K562 (cell line): ENCODE data around the gene PNPLA7. TPM values are rescaled to one million over a fixed set of nuclear protein-coding genes. Genes with fewer than 3 reads are reported as not detected.

Experiments
- ATAC-seq: fragments of 200-7000 bp; cut with Tn5 transposase; 3 replicates; pipeline ENCODE4 v1.9.1; 2020; ENCODE audit warnings: moderate library complexity
- BruUV-seq: library from RNA; stranded (reverse); fragments of 400-500 nt; replicated peaks from 2 replicates; lab custom pipeline; 2021; lab: Mats Ljungman, UMichigan
- CTCF ChIA-PET: fragments of 300-600 bp; formaldehyde crosslinking; extraction: SDS; loops from one replicate; lab custom pipeline; 2021; ENCODE audit warnings: low intra/inter-chr PET ratio; lab: Yijun Ruan, JAX
- POLR2A ChIA-PET: fragments of 300-600, 350-650 bp; sonication (Branson Sonifier 250); formaldehyde crosslinking; extraction: SDS; loops from one replicate; lab custom pipeline; 2021; ENCODE audit warnings: antibody characterized with exemption, inconsistent platforms; lab: Yijun Ruan, JAX
- DNase-seq, 4 experiments: peaks; one replicate each; pipeline versions ENCODE4 v3.0.0 to v3.0.0-alpha.2; 2011 to 2018; ENCODE audit warnings: low spot score in 3 of 4, mixed read lengths in 3 of 4; ENCODE audit errors: extremely low read depth in 1 of 4
- FAIRE-seq: peaks from 2 replicates; lab custom pipeline; 2011; peaks lifted over from hg19 to GRCh38; lab: Jason Lieb, UNC
- H2AFZ ChIP-seq: 2 replicates; pipeline ENCODE4 v1.6.0; 2011; ENCODE audit warnings: low read depth, low read length, control low read depth, inconsistent platforms
- H3K27ac ChIP-seq: fragments of 200-600 bp; 3 replicates; pipeline ENCODE4 v1.8.0; 2011; ENCODE audit warnings: low read depth, mild to moderate bottlenecking, control low read depth, inconsistent platforms, low read length, moderate library complexity, mixed read lengths; ENCODE audit errors: extremely low read depth
- H3K27me3 ChIP-seq, 2 experiments: fragments of 300-600 bp in 1 of 2; 2 replicates in 1 of 2; 3 replicates in 1 of 2; pipeline versions ENCODE4 v1.6.0 to v1.8.0; 2011; ENCODE audit warnings: inconsistent platforms in 2 of 2, low read length in 2 of 2, mild to moderate bottlenecking in 1 of 2, mixed read lengths in 1 of 2, moderate library complexity in 1 of 2; ENCODE audit not compliant: control insufficient read depth in 2 of 2, insufficient read depth in 2 of 2
- H3K36me3 ChIP-seq: fragments of 300-600 bp; 3 replicates; pipeline ENCODE4 v1.8.0; 2011; ENCODE audit warnings: mild to moderate bottlenecking, low read length, inconsistent platforms; ENCODE audit not compliant: control insufficient read depth, insufficient read depth
- H3K4me1 ChIP-seq, 2 experiments: fragments of 200-600 bp in 1 of 2; replicated peaks in 1 of 2; 2 replicates in 1 of 2; 3 replicates in 1 of 2; pipeline versions ENCODE4 v1.5.1 to v1.8.0; 2011; ENCODE audit warnings: inconsistent platforms in 2 of 2, low read length in 2 of 2, mild to moderate bottlenecking in 1 of 2, mixed read lengths in 1 of 2, moderate library complexity in 1 of 2; ENCODE audit not compliant: control insufficient read depth in 2 of 2, insufficient read depth in 2 of 2
- H3K4me2 ChIP-seq: 2 replicates; pipeline ENCODE4 v1.6.1; 2011; ENCODE audit warnings: low read length, control low read depth, inconsistent platforms, mixed read lengths; ENCODE audit not compliant: insufficient read depth
- H3K4me3 ChIP-seq: fragments of 200-600 bp; sonication (generic), shearing (Covaris generic); 2 replicates; pipeline ENCODE4 v1.5.1; 2016; ENCODE audit warnings: control low read depth, inconsistent platforms
- H3K79me2 ChIP-seq: fragments of 200-600 bp; 3 replicates; pipeline ENCODE4 v1.8.0; 2011; ENCODE audit warnings: low read length, inconsistent platforms; ENCODE audit not compliant: control insufficient read depth, insufficient read depth
- H3K9ac ChIP-seq, 2 experiments: 2 replicates each; pipeline versions ENCODE4 v1.6.0 to v1.6.1; 2011; ENCODE audit warnings: low read depth in 2 of 2, low read length in 2 of 2, control low read depth in 1 of 2, inconsistent platforms in 1 of 2, mild to moderate bottlenecking in 1 of 2, mixed read lengths in 1 of 2; ENCODE audit not compliant: insufficient read depth in 1 of 2
- H3K9me1 ChIP-seq: one replicate; pipeline ENCODE4 v1.6.0; 2011; ENCODE audit warnings: inconsistent platforms, mild to moderate bottlenecking, low read length, moderate library complexity; ENCODE audit not compliant: control insufficient read depth, insufficient read depth
- H3K9me3 ChIP-seq: replicated peaks from 2 replicates; pipeline ENCODE4 v1.5.1; 2011; ENCODE audit warnings: low read depth, low read length, inconsistent platforms; ENCODE audit not compliant: control insufficient read depth, insufficient read depth
- H4K20me1 ChIP-seq: replicated peaks from 2 replicates; pipeline ENCODE4 v1.6.1; 2011; ENCODE audit warnings: low read length, inconsistent platforms, mixed read lengths; ENCODE audit not compliant: control insufficient read depth, insufficient read depth
- CBX2 ChIP-seq: fragments of 200-600 bp; sonication (generic); IDR thresholded peaks from one replicate; pipeline ENCODE4 v1.6.1; 2012; ENCODE audit warnings: mild to moderate bottlenecking, low read length, inconsistent platforms; ENCODE audit not compliant: insufficient read depth, poor library complexity, severe bottlenecking
- DMBX1 ChIP-seq: fragments of 250-450 bp; sonication (Bioruptor Pico); IDR thresholded peaks from 2 replicates; pipeline ENCODE4 v1.8.0; 2022; ENCODE audit warnings: inconsistent platforms, mild to moderate bottlenecking, moderate library complexity, borderline replicate concordance
- EGR1 ChIP-seq: fragments of 450-650 bp; conservative IDR thresholded peaks from 2 replicates; pipeline ENCODE4 v1.6.1; 2017; ENCODE audit warnings: mild to moderate bottlenecking
- FOSL1 ChIP-seq: fragments of 200-800 bp; sonication (Bioruptor generic); conservative IDR thresholded peaks from 2 replicates; pipeline ENCODE4 v1.6.1; 2016; ENCODE audit warnings: missing genetic modification characterization, missing compliant biosample characterization
- HDAC8 ChIP-seq: fragments of 450-650 bp; IDR thresholded peaks from 2 replicates; pipeline ENCODE4 v1.6.1; 2016; ENCODE audit warnings: mild to moderate bottlenecking, missing genetic modification characterization, moderate library complexity, missing compliant biosample characterization
- MNT ChIP-seq, 2 experiments: fragments of 450-650 bp; conservative IDR thresholded peaks; 2 replicates each; pipeline ENCODE4 v1.6.1; 2017; ENCODE audit warnings: mild to moderate bottlenecking in 2 of 2, moderate library complexity in 2 of 2
- NONO ChIP-seq, 2 experiments: fragments of 200-400 bp in 1 of 2; fragments of 450-650 bp in 1 of 2; formaldehyde crosslinking in 1 of 2; IDR thresholded peaks; 2 replicates each; pipeline ENCODE4 v1.6.1; 2017; ENCODE audit warnings: low read depth in 2 of 2, mild to moderate bottlenecking in 2 of 2, moderate library complexity in 2 of 2, low read length in 1 of 2
- POU5F1 ChIP-seq: fragments of 150-350 bp; IDR thresholded peaks from 2 replicates; pipeline ENCODE4 v1.6.1; 2014; ENCODE audit warnings: borderline replicate concordance, low read length, low read depth, mild to moderate bottlenecking; ENCODE audit not compliant: partially characterized antibody
- SREBF2 ChIP-seq: sonication (generic); formaldehyde crosslinking; IDR thresholded peaks from 2 replicates; pipeline ENCODE4 v1.4.0; 2020; ENCODE audit warnings: mild to moderate bottlenecking, missing genetic modification reagents
- TARDBP ChIP-seq: fragments of 450-650 bp; IDR thresholded peaks from 2 replicates; pipeline ENCODE4 v1.6.1; 2016
- THAP7 ChIP-seq: fragments of 250-450 bp; sonication (Bioruptor Pico); IDR thresholded peaks from 2 replicates; pipeline ENCODE4 v1.5.0; 2021
- ZNF696 ChIP-seq: fragments of 250-450 bp; sonication (Bioruptor Pico); conservative IDR thresholded peaks from 2 replicates; pipeline ENCODE4 v1.4.0; 2020; ENCODE audit warnings: mild to moderate bottlenecking, moderate library complexity
- WGBS: fragments of 100-300 bp; shearing (Covaris generic); methylation state at CpG from one replicate; pipeline ENCODE4 v1.1.6; 2016; ENCODE audit warnings: low coverage, mixed read lengths; ENCODE audit not compliant: insufficient coverage; ENCODE audit errors: missing lambda C conversion rate; 5-methylcytosine and 5-hydroxymethylcytosine counted together
- in situ Hi-C: fragments of 300-500 bp; cut with MboI; formaldehyde crosslinking; loops from 4 replicates; pipeline ENCODE4 v1.15.0; 2018; ENCODE audit warnings: inconsistent platforms, mixed read lengths
- intact Hi-C: fragments of 100-400 bp; cut with micrococcal nuclease; formaldehyde crosslinking; loops from 2 replicates; pipeline ENCODE4 v1.14.2; 2022
- polyA plus RNA-seq, 8 experiments: library from polyadenylated mRNA; depleted of rRNA in 4 of 8; stranded (reverse) in 5 of 8; unstranded in 3 of 8; fragments of >200 nt; fragmentation: Nextera tagmentation in 2 of 8; fragmentation: Illumina TruSeq in 1 of 8; extraction: Ambion mirVana in 2 of 8; extraction: Trizol in 1 of 8; gene quantifications; 2 replicates each; pipeline versions ENCODE4 v1.2.1 to v1.2.3, GENCODE V29; 2011 to 2014; ENCODE audit warnings: inconsistent platforms in 1 of 8, missing spikeins in 1 of 8
- total RNA-seq, 7 experiments: library from RNA; depleted of rRNA in 6 of 7; stranded (reverse); fragments of >200 nt in 6 of 7; fragmentation: Illumina TruSeq in 2 of 7; extraction: Trizol in 2 of 7; gene quantifications; 2 replicates each; pipeline versions ENCODE4 v1.2.1 to v1.2.3, GENCODE V29; 2011 to 2021; ENCODE audit warnings: low replicate concordance in 1 of 7

Gene PNPLA7
- total and polyA plus RNA-seq, 9 of the 15 experiments (the other 6 are each of a cell fraction or from before 2014, with no cell fraction given): 0.01 to 0.85 (median 0.19) TPM; not detected in 1

- WGBS: 45% methylated on average over 18 of the region's 18 CpGs
- H3K9me1 ChIP-seq: no peaks in the 10 kb centered on the region
- ChIA-PET POLR2A (interaction anchor here (0.6 kb wide), 1 partner anchor 505 kb away, joined by 3 read pairs; no protein-coding TSS in a partner anchor), CTCF (no interaction called here)
- no TSS peak for BruUV-seq
- H3K4me3 ChIP-seq: no peak overlapping the region
- intact Hi-C loops (no loop called here), in situ Hi-C loops (no loop called here)
- no peak for ATAC-seq
- TF ChIP-seq NONO (IDR thresholded peaks at IDR 0.05; ENCODE audit: low read depth in 2 of 2, low read length in 1 of 2): no peak
- no peaks in the 10 kb centered on the region for H3K79me2 ChIP-seq
- no peak for DNase-seq
- H4K20me1 ChIP-seq: no peaks in the 10 kb centered on the region
- peaks cover 10% of the 10 kb centered on the region for H3K9me3 ChIP-seq
- H3K4me2 ChIP-seq: no peak overlapping the region
- no peak overlapping the region for H2AFZ ChIP-seq
- H3K27ac ChIP-seq: no peak overlapping the region
- peaks cover 0 to 20% of the 10 kb centered on the region in 2 experiments; a peak in 2 of 5 replicates for H3K4me1 ChIP-seq
- H3K27me3 ChIP-seq: no peaks in the 10 kb centered on the region
- no peak for FAIRE-seq
- H3K36me3 ChIP-seq: no peaks in the 10 kb centered on the region
- no peak overlapping the region for H3K9ac ChIP-seq
Measured at GRCh38 chr9:137474271-137474670, 75.9 kb downstream of the PNPLA7 start.

- Histone ChIP-seq H3K9me3 (peaks cover 5% of the 10 kb centered on the region), H3K4me2 (no peak overlapping the region), H2AFZ (0 out of 2 replicates have a peak overlapping the region, but pooled peaks have one; percentile 33), H3K27me3 (no peaks in the 10 kb centered on the region), H3K4me1 (peaks cover 0 to 14% of the 10 kb centered on the region in 2 experiments; a peak in 1 of 5 replicates), H3K4me3 (no peak overlapping the region), H3K9me1 (no peaks in the 10 kb centered on the region), H3K27ac (no peak overlapping the region), H3K36me3 (no peaks in the 10 kb centered on the region), H3K79me2 (no peaks in the 10 kb centered on the region), H3K9ac (no peak overlapping the region), H4K20me1 (no peaks in the 10 kb centered on the region)
- DNase-seq (no peak), FAIRE-seq (no peak), ATAC-seq (no peak)
- intact Hi-C loops: no loop called here
- CTCF ChIA-PET: no interaction called here
- POLR2A ChIA-PET: interaction anchor here (0.6 kb wide), 1 partner anchor 9 kb away, joined by 3 read pairs; no protein-coding TSS in a partner anchor
- WGBS: 55% methylated on average over 7 of the region's 7 CpGs
- in situ Hi-C loops: no loop called here
- TF ChIP-seq DMBX1 (CRISPR knock-in tag) (no peak), MNT (conservative IDR thresholded peaks at IDR 0.05) (no peak), CBX2 (no peak), HDAC8 (tag) (no peak), ZNF696 (CRISPR knock-in tag) (no peak), FOSL1 (no peak), THAP7 (CRISPR knock-in tag) (no peak), POU5F1 (no peak), TARDBP (no peak), SREBF2 (no peak), EGR1 (no peak)
- no TSS peak for BruUV-seq
Measured at GRCh38 chr9:137470785-137471184, 79.4 kb downstream of the PNPLA7 start.
